Measurements from ENCODE around the gene SLC8A1. TPM values are rescaled to one million over a fixed set of nuclear protein-coding genes. Genes with fewer than 3 reads are reported as not detected.
A peak's percentile ranks its signal among the peaks of the same experiment; 100 is the strongest.

SLC8A1 gene
- total RNA-seq, 4 donors from 2014 or later: 19.6 to 51.2 (median 31.2) TPM

DNA sequence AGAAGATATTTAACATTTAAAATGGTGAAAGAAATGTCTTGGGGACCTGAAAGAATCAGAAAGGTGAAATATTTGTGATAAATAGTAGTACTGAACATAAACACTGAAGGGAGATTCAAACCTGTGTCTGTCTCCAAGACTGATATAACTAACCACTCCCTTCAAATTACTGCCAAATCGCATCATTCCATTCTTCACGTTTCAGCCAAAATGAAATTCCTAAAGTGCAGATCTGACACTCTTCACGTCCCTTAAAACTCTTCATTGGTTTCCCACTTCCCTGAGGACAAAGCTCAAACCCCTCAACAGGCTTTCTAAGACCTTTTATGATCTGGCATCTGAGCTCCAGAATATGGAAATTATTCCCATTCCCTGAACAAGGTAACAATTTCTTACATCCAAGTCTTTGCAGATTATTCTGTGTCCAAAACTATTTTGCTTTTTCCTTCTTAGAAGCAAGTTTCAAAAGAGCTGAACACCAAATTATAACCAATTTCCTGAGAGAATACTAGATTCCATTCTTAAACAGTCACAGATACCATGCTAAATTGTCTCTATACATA, 18.9 kb downstream of the SLC8A1 start:
- Histone ChIP-seq H3K27me3 (no peaks in the 10 kb centered on the region), H3K27ac (no peak overlapping the region), H3K4me1 (no peaks in the 10 kb centered on the region), H3K9me3 (no peaks in the 10 kb centered on the region), H3K36me3 (no peaks in the 10 kb centered on the region), H3K4me3 (no peak overlapping the region)
- TF ChIP-seq POLR2A (IDR thresholded peaks at IDR 0.05): no peak
- TF ChIP-seq, protein P1, sequence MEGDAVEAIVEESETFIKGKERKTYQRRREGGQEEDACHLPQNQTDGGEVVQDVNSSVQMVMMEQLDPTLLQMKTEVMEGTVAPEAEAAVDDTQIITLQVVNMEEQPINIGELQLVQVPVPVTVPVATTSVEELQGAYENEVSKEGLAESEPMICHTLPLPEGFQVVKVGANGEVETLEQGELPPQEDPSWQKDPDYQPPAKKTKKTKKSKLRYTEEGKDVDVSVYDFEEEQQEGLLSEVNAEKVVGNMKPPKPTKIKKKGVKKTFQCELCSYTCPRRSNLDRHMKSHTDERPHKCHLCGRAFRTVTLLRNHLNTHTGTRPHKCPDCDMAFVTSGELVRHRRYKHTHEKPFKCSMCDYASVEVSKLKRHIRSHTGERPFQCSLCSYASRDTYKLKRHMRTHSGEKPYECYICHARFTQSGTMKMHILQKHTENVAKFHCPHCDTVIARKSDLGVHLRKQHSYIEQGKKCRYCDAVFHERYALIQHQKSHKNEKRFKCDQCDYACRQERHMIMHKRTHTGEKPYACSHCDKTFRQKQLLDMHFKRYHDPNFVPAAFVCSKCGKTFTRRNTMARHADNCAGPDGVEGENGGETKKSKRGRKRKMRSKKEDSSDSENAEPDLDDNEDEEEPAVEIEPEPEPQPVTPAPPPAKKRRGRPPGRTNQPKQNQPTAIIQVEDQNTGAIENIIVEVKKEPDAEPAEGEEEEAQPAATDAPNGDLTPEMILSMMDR (IDR thresholded peaks at IDR 0.05): no peak
- DNase-seq: no peak

DNA sequence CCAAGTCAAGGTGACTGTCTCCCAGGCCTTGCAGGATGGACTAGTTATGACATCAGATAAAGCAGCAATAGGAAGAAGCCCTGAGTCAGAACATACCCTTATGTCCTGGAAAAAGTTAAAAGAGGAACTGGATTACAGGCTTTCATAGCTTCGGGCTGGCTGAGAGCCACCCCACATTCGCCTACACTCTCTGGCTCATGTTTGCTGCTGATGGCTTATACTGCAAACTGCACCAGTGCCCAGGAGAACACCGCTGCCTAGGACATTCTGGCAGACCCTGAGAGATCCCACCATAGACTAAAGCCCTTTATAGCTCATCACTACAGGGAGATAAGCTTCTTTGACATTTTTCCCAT, 20.3 kb downstream of the SLC8A1 start:
- DNase-seq: peak in 1 of 3 donors; percentile 47
- Histone ChIP-seq H3K9me3 (no peaks in the 10 kb centered on the region), H3K27ac (no peak overlapping the region), H3K4me1 (no peaks in the 10 kb centered on the region), H3K4me3 (no peak overlapping the region), H3K27me3 (no peaks in the 10 kb centered on the region), H3K36me3 (no peaks in the 10 kb centered on the region)
- TF ChIP-seq, protein P1 (IDR thresholded peaks at IDR 0.05): no peak
- TF ChIP-seq POLR2A (IDR thresholded peaks at IDR 0.05): no peak

DNA sequence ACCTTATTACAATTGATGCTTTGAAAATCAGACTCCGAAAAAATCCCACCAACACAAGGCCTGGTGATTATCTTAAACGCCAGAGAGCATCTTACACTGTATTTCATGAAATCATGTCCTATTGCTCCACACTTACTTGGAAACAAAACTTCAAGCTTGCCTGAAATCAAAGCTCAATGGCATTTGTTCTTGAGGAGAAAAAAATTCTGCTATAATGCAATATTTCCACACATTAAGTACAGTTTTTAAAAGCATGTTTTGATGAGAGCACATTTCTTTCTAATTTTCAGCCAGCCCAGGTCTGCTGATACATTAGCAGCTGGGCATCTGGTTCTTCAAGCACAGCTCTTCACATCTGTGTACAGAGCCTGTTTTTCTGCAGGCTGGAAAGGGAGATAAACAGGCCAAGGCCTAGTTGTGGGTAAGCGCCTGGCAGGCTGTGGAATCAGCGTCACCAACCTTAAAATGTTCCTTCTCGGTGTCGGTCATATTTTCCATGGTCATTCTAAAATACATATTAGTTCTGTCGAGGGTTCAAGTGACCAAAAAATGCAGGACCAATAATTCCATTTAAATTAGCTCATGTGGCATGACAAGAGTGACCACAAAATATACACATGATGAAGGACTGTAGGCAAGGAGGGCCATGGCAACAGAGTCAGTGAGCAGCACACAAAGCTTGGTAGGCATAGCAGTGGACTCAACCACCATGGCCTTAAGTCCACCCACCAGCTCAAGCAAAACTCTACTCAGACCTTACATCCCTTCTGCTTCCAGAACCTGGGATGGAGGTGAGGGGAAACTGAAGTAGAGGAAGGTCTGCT, 20.9 kb downstream of the SLC8A1 start:
- Histone ChIP-seq H3K4me1 (no peaks in the 10 kb centered on the region), H3K9me3 (no peaks in the 10 kb centered on the region), H3K27me3 (no peaks in the 10 kb centered on the region), H3K36me3 (no peaks in the 10 kb centered on the region), H3K27ac (no peak overlapping the region), H3K4me3 (no peak overlapping the region)
- TF ChIP-seq, protein P1 (IDR thresholded peaks at IDR 0.05): no peak
- TF ChIP-seq POLR2A (IDR thresholded peaks at IDR 0.05): no peak
- no peak for DNase-seq

DNA sequence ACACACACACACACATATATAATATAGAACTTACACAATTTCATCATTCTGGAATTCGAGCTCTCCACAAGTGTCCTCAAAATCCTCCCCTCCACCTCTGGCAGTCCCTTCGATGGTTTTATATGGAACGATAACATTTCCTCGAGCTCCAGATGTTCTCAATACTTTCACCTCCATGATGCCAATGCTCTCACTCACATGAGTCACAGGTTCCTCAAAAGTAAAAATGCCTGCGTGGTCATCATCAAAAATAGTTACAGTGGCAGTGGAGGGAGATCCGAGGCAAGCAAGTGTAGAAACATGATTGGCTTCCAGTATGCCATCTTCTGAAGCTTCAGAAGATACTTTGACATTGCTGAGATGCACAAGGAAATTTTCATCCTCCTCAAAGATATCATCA, 23.5 kb downstream of the SLC8A1 start:
- H3K27ac ChIP-seq: no peak overlapping the region
- H3K4me1 ChIP-seq: no peaks in the 10 kb centered on the region
- H3K36me3 ChIP-seq: no peaks in the 10 kb centered on the region
- TF ChIP-seq POLR2A (IDR thresholded peaks at IDR 0.05): no peak
- TF ChIP-seq, protein P1 (IDR thresholded peaks at IDR 0.05): no peak
- DNase-seq: no peak
- no peak overlapping the region for H3K4me3 ChIP-seq
- no peaks in the 10 kb centered on the region for H3K27me3 ChIP-seq
- no peaks in the 10 kb centered on the region for H3K9me3 ChIP-seq

DNA sequence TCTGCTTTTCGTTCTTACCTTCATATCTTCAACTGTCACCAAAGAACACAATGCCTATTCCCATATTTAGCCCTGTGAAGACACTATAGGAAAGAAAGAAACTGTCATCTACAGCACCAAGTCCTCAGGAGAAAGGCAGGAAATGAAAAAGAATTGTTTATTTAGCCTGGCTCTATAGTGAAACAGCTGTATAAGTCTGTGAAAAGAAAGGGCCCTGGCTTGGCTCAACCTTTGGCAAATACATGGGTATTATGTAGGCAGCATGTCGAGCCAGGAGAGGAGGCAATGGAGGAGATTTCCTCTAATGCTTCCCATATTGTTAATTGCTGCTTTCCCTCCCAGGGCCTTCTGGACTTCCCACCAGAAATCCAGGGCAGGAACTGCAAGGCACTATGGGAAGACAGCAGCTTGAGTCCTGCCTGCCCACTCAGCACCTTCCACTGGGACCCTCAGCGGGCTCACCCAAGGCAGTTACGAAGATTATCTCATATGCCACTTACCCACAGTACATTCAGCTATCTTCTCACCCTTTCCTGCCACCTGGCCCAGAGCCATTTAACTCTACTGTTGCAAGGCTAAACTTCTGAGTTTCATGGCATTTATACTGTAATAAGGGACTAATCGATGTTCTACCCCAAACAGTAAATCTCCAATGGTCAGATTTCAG, 30.1 kb downstream of the SLC8A1 start:
- H3K27ac ChIP-seq: peak overlapping the region in 1 of 4 donors; percentile 6
- no peak for TF ChIP-seq POLR2A (IDR thresholded peaks at IDR 0.05)
- peaks cover 0 to 8% (median 0%) of the 10 kb centered on the region in 4 donors for H3K4me1 ChIP-seq
- no peaks in the 10 kb centered on the region for H3K27me3 ChIP-seq
- no peak overlapping the region for H3K4me3 ChIP-seq
- DNase-seq: no peak
- no peaks in the 10 kb centered on the region for H3K36me3 ChIP-seq
- H3K9me3 ChIP-seq: no peaks in the 10 kb centered on the region

DNA sequence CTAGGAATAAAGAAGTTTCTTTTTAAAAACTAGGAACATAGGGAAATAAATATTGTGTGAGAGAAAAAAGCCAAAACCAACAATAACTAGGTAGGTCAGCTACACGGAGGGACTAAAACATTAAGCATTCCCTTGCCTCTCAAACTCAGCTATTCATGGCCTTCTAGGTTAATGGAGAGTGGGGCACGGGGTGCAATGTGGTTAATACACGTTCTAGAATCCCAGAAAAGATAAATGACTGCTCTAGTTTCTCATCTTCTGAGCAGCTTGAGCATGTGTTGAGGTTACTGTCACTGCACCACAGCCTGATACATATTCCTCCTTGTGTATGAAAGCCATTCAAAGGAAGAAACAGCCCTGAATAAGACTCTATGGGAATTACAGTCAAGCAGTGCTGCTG, 31.4 kb downstream of the SLC8A1 start:
- no peaks in the 10 kb centered on the region for H3K36me3 ChIP-seq
- DNase-seq: no peak
- H3K9me3 ChIP-seq: no peaks in the 10 kb centered on the region
- TF ChIP-seq POLR2A (IDR thresholded peaks at IDR 0.05): no peak
- TF ChIP-seq, protein P1 (IDR thresholded peaks at IDR 0.05): no peak
- peak overlapping the region in 2 of 4 donors; percentile 10 to 19 for H3K27ac ChIP-seq
- H3K27me3 ChIP-seq: no peaks in the 10 kb centered on the region
- H3K4me1 ChIP-seq: peaks cover 0 to 8% (median 0%) of the 10 kb centered on the region in 4 donors
- no peak overlapping the region for H3K4me3 ChIP-seq

Data from Peyer's patch (tissue), 4 donors.